Stimulated activated CD8-positive, alpha-beta memory T cell treated with anti-CD3 and anti-CD28 coated beads, Interleukin-7, amount 100 ng/mL, for 48 hours (primary cell): ENCODE measurements around the gene MASP2.
A peak's percentile ranks its signal among the peaks of the same experiment; 100 is the strongest.
"Not testable (repeated sequence)": the region's sequence is repeated elsewhere in the genome, so short reads cannot be mapped to it uniquely, and the experiment has no call there.

ENCODE experiments used
- DNase-seq, 2 donors: peaks; one replicate each; pipeline ENCODE4 v3.0.0-alpha.2; 2020; ENCODE audit warnings: low read depth in 1 of 2; ENCODE audit errors: extremely low read depth in 1 of 2

Gene MASP2

GRCh38 chr1:11046625-11047365, at the start of gene MASP2:
Gene MASP2, minus strand, starts transcription at chr1:11047239. Its CDS starts 32 bp downstream, at chr1:11047207.
- DNase-seq = no peak

- not testable (repeated sequence) for DNase-seq
These were observed 36.7 kb upstream of the MASP2 start for GRCh38 chr1:11083784-11084183.

DNA sequence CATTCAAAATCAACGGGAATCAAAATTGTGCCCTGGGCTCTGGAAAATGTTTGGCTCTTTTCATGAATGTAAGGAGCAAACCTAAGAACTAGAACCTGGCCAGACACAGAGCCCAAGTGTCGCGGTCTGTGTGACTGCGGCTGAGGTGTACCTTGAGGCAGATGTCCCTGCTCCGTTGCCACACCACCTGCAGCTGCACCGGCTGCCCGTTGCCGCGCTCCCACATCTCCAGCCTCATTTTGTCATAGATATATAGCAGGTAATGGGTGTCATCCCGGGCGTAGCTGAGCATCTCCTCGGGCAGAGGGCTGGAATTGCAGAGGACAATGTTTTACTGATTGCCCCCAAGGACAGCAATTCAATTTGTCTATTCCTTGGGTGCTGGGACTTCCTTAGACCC, 33.9 kb upstream of the MASP2 start:
- DNase-seq = no peak

DNA sequence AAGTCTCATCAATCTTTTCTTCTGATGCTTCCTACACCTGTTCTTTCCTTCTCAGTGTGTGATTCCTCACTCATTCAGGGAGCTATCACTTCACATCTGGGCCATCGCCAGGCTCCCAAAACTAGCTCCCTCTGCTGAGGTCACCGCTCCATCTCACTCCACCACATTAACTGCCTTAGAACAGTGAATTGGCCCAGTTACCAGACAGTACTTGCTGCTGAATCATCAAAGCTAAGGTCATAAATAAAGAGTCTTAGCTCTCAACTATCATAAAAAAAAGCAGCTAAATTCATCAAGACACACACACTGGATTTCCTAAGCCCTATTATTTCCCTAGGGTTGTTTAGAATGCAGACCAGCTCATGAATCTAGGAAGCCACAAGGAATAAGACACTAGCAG, 31.6 kb upstream of the MASP2 start:
- DNase-seq = no peak

DNA sequence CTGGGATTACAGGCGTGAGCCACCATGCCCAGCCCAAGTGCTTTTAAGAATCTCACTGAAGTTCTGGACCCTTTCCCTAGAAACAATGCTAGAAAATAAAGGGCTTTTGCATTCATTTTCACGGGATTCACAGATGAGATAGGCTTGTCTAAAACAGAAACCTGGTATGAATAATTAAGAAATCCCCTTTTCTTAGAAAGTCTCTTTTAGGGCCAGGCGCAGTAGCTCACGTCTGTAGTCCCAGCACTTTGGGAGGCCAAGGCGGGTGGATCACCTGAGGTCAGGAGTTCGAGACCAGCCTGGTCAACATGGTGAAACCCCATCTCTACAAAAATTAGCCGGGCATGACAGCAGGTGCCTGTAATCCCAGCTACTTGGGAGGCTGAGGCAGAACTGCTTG, 26.4 kb upstream of the MASP2 start:
- DNase-seq = not testable (repeated sequence)

GRCh38 chr1:11072216-11072917, 25.3 kb upstream of the MASP2 start:
- DNase-seq = no peak

- no peak for DNase-seq
These were observed 24.6 kb upstream of the MASP2 start for GRCh38 chr1:11071463-11072215.

GRCh38 chr1:11070876-11071275, 23.8 kb upstream of the MASP2 start:
- no peak for DNase-seq

- DNase-seq = no peak
These were observed 21.8 kb upstream of the MASP2 start for GRCh38 chr1:11068600-11069473.

DNA sequence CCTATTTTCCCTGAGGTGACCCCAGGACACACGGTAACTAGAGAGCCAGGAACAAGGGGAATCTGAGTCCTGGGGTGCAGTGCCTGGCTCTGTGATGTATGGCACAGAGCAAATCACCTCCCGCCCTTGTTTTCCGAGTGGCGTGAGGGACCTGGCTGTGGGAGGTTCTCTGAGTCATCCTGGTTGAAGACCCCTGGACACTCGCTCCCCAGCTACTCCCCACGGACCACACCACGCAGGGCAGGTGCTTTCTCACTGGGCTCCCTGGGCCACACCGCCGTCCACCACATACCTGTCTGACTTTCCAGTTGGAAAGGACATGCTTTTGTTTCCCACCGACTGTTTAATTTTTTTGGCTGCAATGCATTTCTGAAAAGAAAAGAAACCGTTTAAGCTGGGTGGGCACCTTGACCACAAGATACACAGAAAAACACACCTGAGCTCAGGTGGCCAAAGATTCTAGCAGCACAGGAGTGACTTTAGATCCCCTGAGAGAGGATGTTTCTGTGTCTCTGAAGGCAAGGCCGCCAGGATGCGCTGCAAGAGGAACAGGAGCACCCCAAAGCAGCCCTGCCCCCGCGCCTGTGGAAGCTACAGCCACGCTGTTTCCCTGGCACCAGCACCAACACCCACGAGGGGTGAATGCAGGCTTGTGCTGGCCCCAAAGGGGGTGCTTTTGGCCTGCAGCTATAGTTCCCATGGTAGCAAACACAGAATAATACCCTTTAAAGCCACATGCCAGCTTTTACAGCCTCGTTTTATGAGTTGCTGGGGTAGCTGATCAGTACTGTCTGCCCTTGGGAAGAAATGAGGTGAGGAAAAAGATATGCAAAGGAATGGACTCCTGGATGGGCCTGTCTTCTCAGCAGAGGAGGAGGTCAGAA, 20.9 kb upstream of the MASP2 start:
- no peak for DNase-seq

GRCh38 chr1:11065796-11066195, 18.8 kb upstream of the MASP2 start:
- no peak for DNase-seq

DNA sequence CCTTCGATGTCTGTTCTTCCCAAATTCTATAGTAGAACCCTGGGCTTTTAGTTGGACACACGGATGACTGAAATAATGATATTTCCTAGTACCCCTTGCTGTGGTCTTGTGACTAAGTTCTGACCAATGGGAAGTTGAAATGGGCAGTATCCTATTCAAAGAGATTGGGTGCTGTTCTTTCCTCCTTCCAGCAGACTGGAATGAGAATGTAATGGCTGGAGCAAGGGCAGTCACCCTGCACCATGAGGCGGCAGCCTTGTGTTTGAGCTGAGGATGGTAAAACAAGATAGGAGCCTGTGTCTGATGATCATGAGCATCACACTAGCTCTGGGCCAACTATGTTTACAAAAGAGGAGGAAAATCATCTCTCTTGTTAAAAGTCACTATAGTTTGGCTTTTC, 17.9 kb upstream of the MASP2 start:
- DNase-seq = no peak

DNA sequence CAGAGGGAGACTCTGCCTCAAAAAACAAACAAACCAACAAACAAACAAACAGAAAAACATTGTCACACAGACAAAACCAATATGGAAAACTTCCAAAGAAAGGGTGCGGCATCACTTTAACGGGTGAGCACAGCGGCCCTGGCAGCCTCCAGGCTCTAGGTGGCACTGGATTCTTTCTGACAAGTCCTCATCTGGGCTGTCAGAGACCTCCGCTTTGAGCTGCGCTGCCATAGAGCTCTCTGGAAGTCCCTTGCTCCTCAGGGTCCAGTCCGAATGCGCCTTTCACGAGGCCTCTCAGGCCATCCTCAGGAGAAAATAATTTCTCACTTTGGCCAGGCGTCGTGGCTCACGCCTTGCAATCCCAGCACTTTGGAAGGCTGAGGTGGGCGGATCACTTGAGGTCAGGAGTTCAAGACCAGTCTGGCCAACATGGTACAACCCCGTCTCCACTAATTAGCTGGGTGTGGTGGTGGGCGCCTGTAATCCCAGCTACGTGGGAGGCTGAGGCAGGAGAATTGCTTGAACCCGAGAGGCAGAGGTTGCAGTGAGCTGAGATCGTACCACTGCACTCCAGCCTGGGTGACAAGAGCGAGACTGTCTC, 17.0 kb upstream of the MASP2 start:
- DNase-seq = not testable (repeated sequence)

DNA sequence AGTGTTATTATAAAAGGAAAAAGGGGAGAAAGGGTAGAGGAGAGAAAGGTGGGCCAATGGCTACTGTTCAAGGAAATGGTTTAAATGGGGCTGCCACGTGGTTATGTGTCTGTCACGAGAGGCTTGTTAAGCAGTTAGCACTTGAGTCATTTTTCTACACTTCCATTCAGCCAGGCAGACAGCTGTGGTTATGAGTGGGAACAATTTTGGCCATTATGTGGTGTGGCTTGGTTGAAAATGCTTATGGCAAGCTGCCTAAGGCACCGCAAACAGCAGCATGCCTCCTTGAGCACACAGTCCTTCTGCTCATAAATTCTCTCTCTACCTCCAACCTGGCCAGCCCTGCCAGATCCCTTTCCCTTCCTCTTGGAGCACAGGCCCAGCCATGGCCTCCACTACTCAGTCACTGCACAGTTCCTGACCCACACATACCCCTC, 15.9 kb upstream of the MASP2 start:
- peak; percentile 39 to 47 for DNase-seq

DNA sequence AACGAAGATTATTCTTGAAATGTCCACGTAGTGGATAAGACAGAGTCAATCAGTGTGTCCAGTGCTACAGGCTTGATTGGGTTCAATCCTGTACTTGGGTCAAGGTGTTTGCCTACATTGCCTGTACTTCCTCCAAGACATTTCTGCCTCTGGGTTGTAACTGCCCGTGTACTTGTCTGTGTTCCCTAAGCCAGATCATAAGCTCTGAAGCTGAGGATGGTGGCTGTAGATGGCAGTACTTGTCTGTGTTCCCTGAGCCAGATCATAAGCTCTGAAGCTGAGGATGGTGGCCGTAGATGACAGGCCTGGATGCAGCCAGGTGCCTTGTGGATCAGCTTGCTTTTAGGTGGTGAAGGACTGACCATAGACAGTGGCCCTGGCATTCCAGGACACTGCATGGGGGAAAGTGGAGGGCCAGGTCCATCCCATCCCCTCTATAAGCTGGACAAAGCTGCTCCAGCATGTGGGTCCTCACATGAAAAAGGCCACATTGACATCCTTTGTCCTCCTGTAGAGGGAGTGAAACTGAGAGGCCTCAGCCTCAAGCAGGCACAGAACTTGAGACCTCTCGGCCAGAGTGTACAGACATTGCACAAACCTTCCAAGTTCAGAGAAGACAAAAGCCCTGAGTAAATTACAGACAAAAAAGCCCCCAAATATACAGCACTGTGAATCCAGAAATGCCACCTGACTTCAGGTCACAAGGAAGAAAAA, 14.8 kb upstream of the MASP2 start:
- DNase-seq = no peak

DNA sequence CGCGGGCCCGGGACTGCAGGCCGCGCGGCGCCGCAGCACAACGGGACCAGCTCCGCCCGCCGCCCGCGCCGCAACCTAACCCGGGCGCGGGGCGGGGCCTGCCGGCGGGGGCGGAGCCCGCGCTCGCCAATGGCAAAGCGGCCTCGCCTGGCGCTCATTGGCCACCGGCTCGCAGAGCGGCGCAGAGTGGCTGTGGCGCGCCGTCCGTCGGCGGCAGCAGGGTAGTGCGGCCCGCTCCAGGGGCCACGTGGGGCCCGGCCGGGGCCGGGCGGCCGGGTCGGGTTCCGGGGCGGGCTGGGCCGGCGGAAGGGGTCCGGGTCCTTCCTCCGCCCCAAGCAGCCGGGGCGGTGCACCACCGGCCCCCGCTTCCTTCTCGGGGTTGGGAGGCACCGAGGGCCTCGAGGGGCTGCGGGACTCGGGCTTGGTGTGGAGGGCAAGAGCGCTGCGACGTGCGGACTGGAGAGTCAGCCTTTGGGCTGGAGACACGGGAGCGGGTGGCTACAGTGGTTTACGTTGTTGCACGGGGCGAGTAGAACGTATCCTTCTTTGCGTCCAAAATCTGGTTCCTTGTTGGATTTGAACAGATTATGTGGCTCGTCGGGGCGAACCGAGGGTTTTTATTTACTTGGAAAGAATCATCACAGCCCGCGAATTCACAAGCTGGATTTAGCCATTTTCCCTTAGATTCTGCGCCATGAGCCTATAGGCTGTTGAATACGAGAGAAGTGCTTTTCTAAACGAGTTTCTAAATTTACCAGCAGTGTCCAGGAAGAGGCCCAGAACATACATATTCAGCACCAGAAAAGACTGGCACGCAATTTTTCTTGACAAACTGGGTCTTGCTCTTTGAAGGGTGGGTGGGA, 13.2 kb upstream of the MASP2 start, which contains the start of gene SRM:
Gene SRM (minus strand): TSS at position 51 of the 863 bp plus-strand sequence. CDS start 75 bp downstream, outside the sequence.
- DNase-seq = peak; percentile 86 to 91

GRCh38 chr1:11059155-11059967, 12.3 kb upstream of the MASP2 start:
- DNase-seq = no peak
